ENCODE measurements around the gene NYNRIN. TPM values are rescaled to one million over a fixed set of nuclear protein-coding genes. Genes with fewer than 3 reads are reported as not detected.

The NYNRIN gene
- total RNA-seq, 1 experiment from 2014 or later: 0.31 TPM

DNA sequence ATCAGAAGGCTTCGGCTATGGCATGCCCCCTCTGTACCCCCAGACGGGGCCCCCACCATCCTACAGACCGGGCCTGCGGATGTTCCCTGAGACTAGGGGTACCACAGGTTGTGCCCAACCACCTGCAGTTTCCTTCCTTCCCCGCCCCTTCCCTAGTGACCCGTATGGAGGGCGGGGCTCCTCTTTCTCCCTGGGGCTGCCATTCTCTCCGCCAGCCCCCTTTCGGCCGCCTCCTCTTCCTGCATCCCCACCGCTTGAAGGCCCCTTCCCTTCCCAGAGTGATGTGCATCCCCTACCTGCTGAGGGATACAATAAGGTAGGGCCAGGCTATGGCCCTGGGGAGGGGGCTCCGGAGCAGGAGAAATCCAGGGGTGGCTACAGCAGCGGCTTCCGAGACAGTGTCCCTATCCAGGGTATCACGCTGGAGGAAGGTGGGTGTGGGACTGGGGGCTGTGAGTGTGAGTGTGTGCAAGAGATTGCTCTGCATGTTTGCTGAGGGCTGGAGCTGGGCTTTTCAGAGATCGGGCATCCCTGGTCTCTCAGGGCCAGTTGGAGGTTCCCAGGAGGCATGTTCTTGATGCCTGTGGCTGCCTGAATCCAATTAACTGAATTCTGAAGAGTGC, 22.2 kb upstream of the NYNRIN start:
- in situ Hi-C loops (cut with HindIII; ENCODE audit: low pct_unique_long_range_greater_than_20kb, low sequenced_read_pairs) (no loop called here), intact Hi-C loops (cut with micrococcal nuclease; ENCODE audit: unreplicated experiment) (no loop called here)
- Histone ChIP-seq H3K36me3 (ENCODE audit: control insufficient read depth, insufficient read depth, low read length) (no peaks in the 10 kb centered on the region), H3K4me3 (ENCODE audit: low read depth in 2 of 2, low read length in 2 of 2) (no peak overlapping the region), H3K4me1 (ENCODE audit: control insufficient read depth, insufficient read depth, low read length) (no peaks in the 10 kb centered on the region), H3K9me3 (ENCODE audit: control insufficient read depth, insufficient read depth, low read depth, low read length) (no peaks in the 10 kb centered on the region), H3K27ac (ENCODE audit: low read length) (no peak overlapping the region), H3K27me3 (ENCODE audit: control insufficient read depth, insufficient read depth, low read length) (no peaks in the 10 kb centered on the region)
- ChIA-PET CTCF (no interaction called here), POLR2A (no interaction called here)
- no peak for TF ChIP-seq POLR2AphosphoS5 (IDR thresholded peaks at IDR 0.05; ENCODE audit: low read depth, low read length)
- TF ChIP-seq, protein P1, sequence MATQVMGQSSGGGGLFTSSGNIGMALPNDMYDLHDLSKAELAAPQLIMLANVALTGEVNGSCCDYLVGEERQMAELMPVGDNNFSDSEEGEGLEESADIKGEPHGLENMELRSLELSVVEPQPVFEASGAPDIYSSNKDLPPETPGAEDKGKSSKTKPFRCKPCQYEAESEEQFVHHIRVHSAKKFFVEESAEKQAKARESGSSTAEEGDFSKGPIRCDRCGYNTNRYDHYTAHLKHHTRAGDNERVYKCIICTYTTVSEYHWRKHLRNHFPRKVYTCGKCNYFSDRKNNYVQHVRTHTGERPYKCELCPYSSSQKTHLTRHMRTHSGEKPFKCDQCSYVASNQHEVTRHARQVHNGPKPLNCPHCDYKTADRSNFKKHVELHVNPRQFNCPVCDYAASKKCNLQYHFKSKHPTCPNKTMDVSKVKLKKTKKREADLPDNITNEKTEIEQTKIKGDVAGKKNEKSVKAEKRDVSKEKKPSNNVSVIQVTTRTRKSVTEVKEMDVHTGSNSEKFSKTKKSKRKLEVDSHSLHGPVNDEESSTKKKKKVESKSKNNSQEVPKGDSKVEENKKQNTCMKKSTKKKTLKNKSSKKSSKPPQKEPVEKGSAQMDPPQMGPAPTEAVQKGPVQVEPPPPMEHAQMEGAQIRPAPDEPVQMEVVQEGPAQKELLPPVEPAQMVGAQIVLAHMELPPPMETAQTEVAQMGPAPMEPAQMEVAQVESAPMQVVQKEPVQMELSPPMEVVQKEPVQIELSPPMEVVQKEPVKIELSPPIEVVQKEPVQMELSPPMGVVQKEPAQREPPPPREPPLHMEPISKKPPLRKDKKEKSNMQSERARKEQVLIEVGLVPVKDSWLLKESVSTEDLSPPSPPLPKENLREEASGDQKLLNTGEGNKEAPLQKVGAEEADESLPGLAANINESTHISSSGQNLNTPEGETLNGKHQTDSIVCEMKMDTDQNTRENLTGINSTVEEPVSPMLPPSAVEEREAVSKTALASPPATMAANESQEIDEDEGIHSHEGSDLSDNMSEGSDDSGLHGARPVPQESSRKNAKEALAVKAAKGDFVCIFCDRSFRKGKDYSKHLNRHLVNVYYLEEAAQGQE (IDR thresholded peaks at IDR 0.05; ENCODE audit: insufficient read depth in 1 of 2, low read depth in 2 of 2, low read length in 1 of 2): no peak
- no peak for TF ChIP-seq TCF7L2 (IDR thresholded peaks at IDR 0.05; ENCODE audit: low read depth, low read length)
- no peak for TF ChIP-seq SIN3A (IDR thresholded peaks at IDR 0.05; ENCODE audit: borderline replicate concordance, insufficient read depth, low read depth, low read length)
- TF ChIP-seq, protein P2, sequence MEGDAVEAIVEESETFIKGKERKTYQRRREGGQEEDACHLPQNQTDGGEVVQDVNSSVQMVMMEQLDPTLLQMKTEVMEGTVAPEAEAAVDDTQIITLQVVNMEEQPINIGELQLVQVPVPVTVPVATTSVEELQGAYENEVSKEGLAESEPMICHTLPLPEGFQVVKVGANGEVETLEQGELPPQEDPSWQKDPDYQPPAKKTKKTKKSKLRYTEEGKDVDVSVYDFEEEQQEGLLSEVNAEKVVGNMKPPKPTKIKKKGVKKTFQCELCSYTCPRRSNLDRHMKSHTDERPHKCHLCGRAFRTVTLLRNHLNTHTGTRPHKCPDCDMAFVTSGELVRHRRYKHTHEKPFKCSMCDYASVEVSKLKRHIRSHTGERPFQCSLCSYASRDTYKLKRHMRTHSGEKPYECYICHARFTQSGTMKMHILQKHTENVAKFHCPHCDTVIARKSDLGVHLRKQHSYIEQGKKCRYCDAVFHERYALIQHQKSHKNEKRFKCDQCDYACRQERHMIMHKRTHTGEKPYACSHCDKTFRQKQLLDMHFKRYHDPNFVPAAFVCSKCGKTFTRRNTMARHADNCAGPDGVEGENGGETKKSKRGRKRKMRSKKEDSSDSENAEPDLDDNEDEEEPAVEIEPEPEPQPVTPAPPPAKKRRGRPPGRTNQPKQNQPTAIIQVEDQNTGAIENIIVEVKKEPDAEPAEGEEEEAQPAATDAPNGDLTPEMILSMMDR (IDR thresholded peaks at IDR 0.05): no peak
- no peak for DNase-seq (ENCODE audit: low read depth, low spot score)
- BruUV-seq (replicated peaks): no TSS peak
- no peak for ATAC-seq

DNA sequence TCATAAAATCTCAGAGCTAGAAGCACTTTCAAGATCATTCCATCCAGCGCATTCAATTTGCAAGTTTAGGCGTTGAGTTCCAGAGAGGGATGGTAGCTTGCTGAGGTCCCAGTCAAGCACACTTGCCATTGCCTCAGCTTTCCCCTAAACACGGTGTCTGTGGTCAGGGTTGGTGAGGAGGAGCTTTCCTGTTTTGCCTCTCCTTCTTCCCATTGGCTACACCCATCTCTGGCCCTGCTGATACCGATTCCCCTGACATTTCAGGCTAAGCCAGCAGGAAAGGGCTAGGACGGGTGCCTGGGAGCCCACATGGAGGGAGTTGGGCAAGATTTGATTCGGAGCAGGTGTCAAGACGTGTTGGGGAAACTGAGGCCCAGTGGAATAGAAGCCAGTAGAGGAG, 21.7 kb upstream of the NYNRIN start:
- no peak for DNase-seq (ENCODE audit: low read depth, low spot score)
- ChIA-PET POLR2A (no interaction called here), CTCF (no interaction called here)
- Histone ChIP-seq H3K27ac (ENCODE audit: low read length) (no peak overlapping the region), H3K9me3 (ENCODE audit: control insufficient read depth, insufficient read depth, low read depth, low read length) (no peaks in the 10 kb centered on the region), H3K27me3 (ENCODE audit: control insufficient read depth, insufficient read depth, low read length) (no peaks in the 10 kb centered on the region), H3K36me3 (ENCODE audit: control insufficient read depth, insufficient read depth, low read length) (no peaks in the 10 kb centered on the region), H3K4me3 (ENCODE audit: low read depth in 2 of 2, low read length in 2 of 2) (no peak overlapping the region), H3K4me1 (ENCODE audit: control insufficient read depth, insufficient read depth, low read length) (no peaks in the 10 kb centered on the region)
- in situ Hi-C loops (cut with HindIII; ENCODE audit: low pct_unique_long_range_greater_than_20kb, low sequenced_read_pairs) (no loop called here), intact Hi-C loops (cut with micrococcal nuclease; ENCODE audit: unreplicated experiment) (no loop called here)
- TF ChIP-seq, protein P1 (IDR thresholded peaks at IDR 0.05; ENCODE audit: insufficient read depth in 1 of 2, low read depth in 2 of 2, low read length in 1 of 2): no peak
- TF ChIP-seq POLR2AphosphoS5 (IDR thresholded peaks at IDR 0.05; ENCODE audit: low read depth, low read length) (no peak), TCF7L2 (IDR thresholded peaks at IDR 0.05; ENCODE audit: low read depth, low read length) (no peak), SIN3A (IDR thresholded peaks at IDR 0.05; ENCODE audit: borderline replicate concordance, insufficient read depth, low read depth, low read length) (no peak)
- TF ChIP-seq, protein P2 (IDR thresholded peaks at IDR 0.05): no peak
- BruUV-seq (replicated peaks): no TSS peak
- no peak for ATAC-seq
